HG02938 (cell line): ENCODE results near the gene ZNF579.
"Not testable (repeated sequence)": the region's sequence is repeated elsewhere in the genome, so short reads cannot be mapped to it uniquely, and the experiment has no call there.

Experiments used
- ATAC-seq: cut with Tn5 transposase; IDR thresholded peaks from one replicate; pipeline ENCODE4 v1.9.1; 2021; ENCODE audit warnings: mild to moderate bottlenecking, moderate library complexity; ENCODE audit not compliant: unreplicated experiment

Gene ZNF579

GRCh38 chr19:55576746-55577145 is 3.9 kb downstream of the ZNF579 start:
- ATAC-seq: no peak

GRCh38 chr19:55573929-55574328 is 6.7 kb downstream of the ZNF579 start:
- ATAC-seq: not testable (repeated sequence)

GRCh38 chr19:55569477-55569876 is 11.2 kb downstream of the ZNF579 start:
- not testable (repeated sequence) for ATAC-seq

GRCh38 chr19:55567708-55568328 is 12.8 kb downstream of the ZNF579 start:
- ATAC-seq: no peak

- no peak for ATAC-seq
Measured at GRCh38 chr19:55566823-55567222, 13.8 kb downstream of the ZNF579 start.

- no peak for ATAC-seq
Measured at GRCh38 chr19:55563261-55563690, 17.4 kb downstream of the ZNF579 start.

DNA sequence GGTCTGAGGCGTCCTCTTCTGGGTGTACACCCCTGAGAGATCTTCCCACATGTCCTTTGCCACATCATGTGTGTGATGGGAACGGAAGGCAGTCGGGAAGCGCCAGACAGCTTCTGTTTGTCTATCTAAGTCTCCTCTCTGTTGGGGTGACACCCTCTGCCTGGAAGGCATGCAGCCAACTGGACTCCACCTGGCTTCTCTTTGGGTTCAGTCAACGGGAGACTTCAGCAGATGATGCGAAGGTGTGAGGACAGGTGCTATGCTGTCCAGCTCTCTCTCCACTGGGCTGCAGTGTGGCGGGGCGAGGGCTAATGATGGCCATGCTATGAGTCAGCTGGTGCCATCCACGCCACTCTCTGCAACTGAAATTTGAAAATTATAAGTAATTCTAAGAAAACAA is 21.0 kb downstream of the ZNF579 start:
- no peak for ATAC-seq

- no peak for ATAC-seq
Measured at GRCh38 chr19:55554741-55555152, 25.9 kb downstream of the ZNF579 start.

GRCh38 chr19:55554302-55554701 is 26.3 kb downstream of the ZNF579 start:
- no peak for ATAC-seq

GRCh38 chr19:55553217-55554182 is 27.1 kb downstream of the ZNF579 start:
- ATAC-seq: no peak

- ATAC-seq: no peak
Measured at GRCh38 chr19:55552620-55553019, 28.0 kb downstream of the ZNF579 start.

DNA sequence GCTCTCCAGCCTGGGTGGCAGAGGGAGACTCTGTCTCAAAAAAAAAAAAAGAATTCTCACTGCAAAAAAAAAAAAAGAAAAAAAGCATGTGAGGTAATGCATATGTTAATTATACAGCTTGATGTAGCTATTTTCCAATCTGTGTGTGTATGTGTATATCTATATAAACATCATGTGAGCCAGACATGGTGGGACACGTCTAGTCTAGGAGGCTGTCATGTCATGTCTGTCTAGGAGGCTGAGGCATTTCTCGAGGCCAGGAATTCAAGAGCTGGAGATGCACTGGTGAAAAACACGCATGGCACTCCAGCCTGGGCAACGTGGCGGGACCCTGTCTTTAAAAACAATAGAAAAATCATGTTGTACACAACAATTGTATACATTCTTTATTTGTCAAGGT is 28.4 kb downstream of the ZNF579 start:
- ATAC-seq: no peak

- no peak for ATAC-seq
Measured at GRCh38 chr19:55550321-55550650, 30.4 kb downstream of the ZNF579 start.

DNA sequence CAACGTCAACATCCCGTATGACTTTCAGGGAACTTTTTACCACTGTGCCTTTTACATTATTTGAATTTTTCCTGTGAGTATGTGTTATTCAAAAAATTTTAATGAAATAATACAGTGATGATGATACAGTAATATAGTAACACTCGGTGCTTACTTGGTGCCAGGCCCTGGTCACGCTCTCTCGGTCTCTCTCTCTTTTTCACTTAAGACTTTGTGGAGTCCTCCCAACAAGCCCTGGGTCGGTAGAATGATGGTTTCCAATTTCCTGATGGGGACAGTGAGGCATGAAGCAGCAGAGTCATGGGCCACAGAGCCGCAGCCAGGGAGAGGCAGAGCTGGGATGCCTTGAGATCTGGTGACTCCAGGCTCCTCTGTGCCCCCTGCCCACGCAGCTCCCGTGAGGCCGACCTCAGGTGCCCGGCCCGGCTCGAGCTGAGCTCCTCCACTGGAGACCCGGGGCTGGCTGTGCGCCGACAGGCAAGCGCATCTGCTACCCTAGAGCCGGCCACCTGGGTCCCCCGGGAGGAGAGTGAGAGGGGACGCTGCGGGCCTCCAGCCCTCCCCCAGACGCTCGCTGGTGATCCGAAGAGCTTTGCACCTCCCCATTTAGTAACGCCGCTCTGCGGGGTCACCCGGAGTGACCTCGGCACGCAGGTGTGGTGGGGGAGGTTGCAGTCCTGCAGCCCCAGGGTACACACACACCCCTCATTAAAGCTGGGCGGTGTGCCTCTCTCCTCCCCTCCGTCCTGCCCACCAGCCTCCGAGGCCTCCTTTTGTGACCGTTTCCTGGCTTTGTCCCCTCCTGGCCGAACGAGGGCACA is 30.9 kb downstream of the ZNF579 start:
- ATAC-seq: no peak

- ATAC-seq: no peak
Measured at GRCh38 chr19:55546822-55547614, 33.6 kb downstream of the ZNF579 start.

DNA sequence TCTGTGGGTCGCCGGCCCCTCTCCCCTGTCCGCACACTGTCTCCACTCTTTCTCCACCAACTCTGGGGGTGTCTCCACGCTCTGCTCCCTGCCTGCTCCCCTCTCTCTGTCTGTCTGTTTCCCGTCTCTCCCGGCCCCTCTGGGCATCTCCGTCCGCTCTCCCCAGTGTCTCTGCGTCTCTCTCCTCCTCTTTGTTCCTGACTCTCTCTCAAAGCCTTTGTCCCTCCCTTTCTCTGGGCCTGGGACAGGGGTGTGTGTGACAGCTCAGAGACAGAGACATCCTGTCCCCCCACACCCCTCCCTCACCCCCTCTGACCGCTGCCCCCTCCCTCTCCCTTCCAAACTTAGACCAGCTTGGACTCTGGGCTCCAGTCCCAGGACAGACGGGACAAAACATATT is 34.6 kb downstream of the ZNF579 start:
- ATAC-seq: no peak

DNA sequence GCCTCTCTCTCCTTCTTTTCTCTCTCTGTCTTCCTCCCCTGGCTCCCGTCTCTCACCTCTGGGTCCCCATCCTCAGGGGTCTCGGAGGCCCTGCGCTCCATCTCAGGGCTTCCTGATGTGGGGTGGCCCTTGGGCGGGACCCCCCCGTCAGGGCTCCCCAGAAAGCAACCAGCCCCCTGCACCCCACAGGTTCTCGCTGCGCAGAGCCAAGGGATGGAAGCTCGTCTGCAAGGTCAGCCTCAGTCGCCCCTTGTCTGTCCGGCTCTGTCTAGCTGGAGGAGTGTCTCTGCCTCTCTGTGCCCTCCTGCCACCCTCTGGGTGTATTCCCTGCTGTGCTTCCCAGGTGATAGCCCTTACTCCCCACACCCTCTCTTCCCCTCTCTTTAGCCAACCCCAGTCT is 35.2 kb downstream of the ZNF579 start, which contains the start of gene SBK3:
TSS of gene SBK3 (minus strand) at position 101 of the 400 bp plus-strand sequence. CDS start at position 101, 0 bp downstream.
- ATAC-seq: no peak

DNA sequence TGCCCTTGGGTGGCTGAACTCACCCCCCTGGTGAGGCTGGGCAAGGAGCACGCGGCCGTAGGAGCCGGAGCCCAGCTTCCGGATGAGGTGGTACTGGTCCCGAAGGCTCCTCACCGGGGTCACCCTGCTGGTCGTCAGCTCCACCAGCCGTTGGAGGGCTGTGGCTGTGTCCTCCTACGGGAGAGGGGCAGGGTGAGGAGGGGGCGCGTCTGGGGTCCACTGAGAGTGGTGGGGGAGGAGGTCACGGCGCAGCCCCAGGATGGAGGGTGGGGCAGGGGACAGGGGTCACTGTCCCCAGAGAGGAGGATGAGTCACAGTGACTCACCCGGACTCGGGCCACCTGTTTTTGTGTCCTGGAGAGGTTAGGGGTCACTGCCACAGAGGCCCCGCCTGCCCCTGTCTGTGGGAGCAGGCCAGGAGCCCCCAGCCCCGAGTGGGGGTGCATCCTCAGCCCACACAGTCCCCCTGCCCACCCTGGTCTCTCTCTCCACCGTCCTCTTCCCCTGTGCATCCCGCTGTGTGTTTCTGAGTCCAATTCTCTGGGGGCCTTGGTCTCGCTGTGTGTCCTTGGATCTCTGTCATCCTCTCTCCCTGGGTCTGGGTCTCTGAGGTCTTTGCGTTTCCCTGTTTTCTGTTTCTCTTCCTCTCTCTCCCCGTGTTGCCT is 35.7 kb downstream of the ZNF579 start:
- ATAC-seq: no peak

DNA sequence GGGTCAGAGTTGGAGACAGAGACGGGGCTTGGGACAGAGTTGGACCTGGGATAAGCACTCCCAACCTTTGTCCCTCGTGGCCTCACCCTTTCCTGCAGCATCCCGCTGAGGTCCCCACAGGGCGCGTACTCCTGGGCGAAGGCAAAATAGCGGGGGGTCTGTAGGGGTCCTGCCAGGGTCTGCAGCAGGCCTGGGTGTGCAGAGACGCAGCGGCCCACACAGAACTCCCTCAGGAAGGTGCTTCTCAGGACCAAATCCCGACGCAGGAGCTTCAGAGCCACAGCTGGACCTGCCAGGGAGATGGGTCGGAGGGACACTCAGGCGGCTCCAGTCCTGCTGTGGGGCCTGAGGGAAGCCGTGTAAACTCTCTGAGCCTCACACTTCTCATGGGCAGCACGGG is 36.6 kb downstream of the ZNF579 start:
- ATAC-seq: no peak

- ATAC-seq: no peak
Measured at GRCh38 chr19:55543567-55543966, 37.1 kb downstream of the ZNF579 start.
